HUES6 (cell line): ENCODE data around the gene ZNF385B.
A peak's percentile ranks its signal among the peaks of the same experiment; 100 is the strongest.

ENCODE experiments used
- H3K27ac ChIP-seq: 2 replicates; pipeline ENCODE4 v1.7.0; 2013; ENCODE audit warnings: low read depth, mild to moderate bottlenecking, low read length, inconsistent platforms
- H3K27me3 ChIP-seq: 2 replicates; pipeline ENCODE4 v1.6.1; 2013; ENCODE audit warnings: low read length; ENCODE audit not compliant: control insufficient read depth, insufficient read depth
- H3K36me3 ChIP-seq: 2 replicates; pipeline ENCODE4 v1.6.1; 2013; ENCODE audit warnings: low read length; ENCODE audit not compliant: control insufficient read depth, insufficient read depth
- H3K4me1 ChIP-seq: 2 replicates; pipeline ENCODE4 v1.6.1; 2013; ENCODE audit warnings: low read length; ENCODE audit not compliant: control insufficient read depth, insufficient read depth
- H3K4me3 ChIP-seq: 2 replicates; pipeline ENCODE4 v1.5.1; 2013; ENCODE audit warnings: low read depth, low read length
- H3K9ac ChIP-seq: one replicate; pipeline ENCODE4 v1.6.1; 2013; ENCODE audit warnings: mild to moderate bottlenecking, low read length
- H3K9me3 ChIP-seq: 2 replicates; pipeline ENCODE4 v1.6.1; 2013; ENCODE audit warnings: low read depth, low read length; ENCODE audit not compliant: control insufficient read depth, insufficient read depth

Gene ZNF385B

DNA sequence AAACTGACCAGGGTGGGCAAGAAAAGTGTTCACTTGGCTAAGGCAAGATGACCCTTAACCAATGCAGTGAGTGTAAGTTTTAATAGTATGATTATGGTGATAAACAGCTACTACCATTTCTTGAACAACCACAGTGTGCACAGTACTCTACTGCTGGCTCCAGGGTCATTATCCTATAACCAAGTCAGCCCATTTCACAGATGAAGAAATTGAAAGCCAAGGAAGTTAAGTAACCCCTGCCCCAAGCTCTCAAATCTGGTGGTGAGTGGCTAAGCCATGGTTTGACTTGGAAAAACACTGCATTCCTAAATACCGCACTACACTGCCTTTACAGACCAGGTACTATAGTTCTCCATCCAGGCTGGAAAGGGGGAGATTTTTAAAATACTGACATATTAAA lies 5.7 kb downstream of the ZNF385B start:
- Histone ChIP-seq H3K27me3 (peaks cover 28% of the 10 kb centered on the region), H3K9me3 (no peaks in the 10 kb centered on the region), H3K36me3 (no peaks in the 10 kb centered on the region), H3K27ac (no peak overlapping the region), H3K4me3 (no peak overlapping the region), H3K4me1 (peaks cover 3% of the 10 kb centered on the region; the same call in 1 of the 2 replicates), H3K9ac (no peak overlapping the region)

DNA sequence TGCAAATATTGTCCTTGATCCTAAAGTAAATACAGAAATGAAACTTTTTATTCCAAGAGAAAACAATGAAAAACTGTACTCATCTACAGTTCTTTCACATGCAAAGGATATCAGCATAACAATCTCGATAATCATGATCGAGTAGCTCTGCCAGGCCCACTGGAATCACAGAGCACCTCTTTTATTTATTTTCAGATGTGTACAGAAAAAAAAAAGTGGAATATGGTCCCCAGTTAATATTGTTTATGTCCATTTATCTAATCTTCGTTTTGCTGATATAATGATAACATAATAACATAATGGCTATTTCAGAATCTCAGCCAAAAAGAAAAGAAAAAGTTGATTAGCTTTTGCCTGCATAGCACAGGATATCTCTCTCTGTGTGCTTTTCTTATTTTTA lies 6.5 kb downstream of the ZNF385B start:
- Histone ChIP-seq H3K27ac (no peak overlapping the region), H3K4me1 (peaks cover under 1% of the 10 kb centered on the region; the same call in 1 of the 2 replicates)

DNA sequence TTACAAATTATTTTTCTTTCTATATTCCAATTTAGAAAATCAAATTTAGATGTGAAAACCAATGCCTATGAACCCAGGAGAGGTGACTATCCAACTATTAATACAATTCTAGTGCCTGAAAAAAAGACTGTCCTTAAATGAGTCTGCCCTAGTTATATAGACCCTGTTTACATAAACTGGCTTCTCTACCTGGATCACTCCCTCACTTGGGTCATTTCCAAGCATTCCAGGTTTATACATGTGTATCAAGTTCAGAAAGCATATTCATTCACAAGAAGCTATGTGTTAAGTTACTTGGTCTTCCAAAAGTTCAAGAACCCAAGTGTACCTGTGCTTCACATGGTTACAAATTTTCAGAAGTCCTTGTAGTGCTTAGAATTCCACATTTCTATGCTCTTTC lies 8.3 kb downstream of the ZNF385B start:
- H3K9me3 ChIP-seq: no peaks in the 10 kb centered on the region
- H3K4me3 ChIP-seq: no peak overlapping the region
- H3K27me3 ChIP-seq: 0 out of 2 replicates have a peak, but pooled peaks cover 3% of the 10 kb centered on the region
- H3K9ac ChIP-seq: no peak overlapping the region
- H3K27ac ChIP-seq: no peak overlapping the region
- no peaks in the 10 kb centered on the region for H3K4me1 ChIP-seq
- no peaks in the 10 kb centered on the region for H3K36me3 ChIP-seq

More for the DNA sequence above, 6.5 kb downstream of the ZNF385B start:
- Histone ChIP-seq H3K36me3 (no peaks in the 10 kb centered on the region), H3K4me3 (no peak overlapping the region), H3K9me3 (no peaks in the 10 kb centered on the region), H3K27me3 (peaks cover 20% of the 10 kb centered on the region), H3K9ac (no peak overlapping the region)

DNA sequence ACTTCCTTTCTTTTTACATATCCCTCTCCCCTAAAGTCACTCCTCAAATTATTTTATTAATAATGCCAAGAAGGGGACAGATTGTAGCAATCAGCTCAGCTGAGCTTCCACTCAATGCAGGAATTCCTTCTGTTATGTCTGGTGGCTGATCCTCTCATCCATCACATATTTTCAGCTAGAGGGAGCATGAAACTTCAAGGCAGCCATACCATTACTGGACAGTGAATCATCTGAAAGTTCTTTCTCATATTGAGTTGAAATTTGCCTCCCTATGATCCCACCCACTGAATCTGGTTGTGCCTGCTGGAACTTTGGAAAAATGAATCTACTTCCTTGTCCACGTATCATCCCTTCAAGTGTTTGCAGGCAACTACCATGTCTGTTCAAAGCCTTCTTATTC lies 11.2 kb downstream of the ZNF385B start:
- Histone ChIP-seq H3K4me1 (no peaks in the 10 kb centered on the region), H3K9me3 (no peaks in the 10 kb centered on the region), H3K9ac (no peak overlapping the region), H3K27ac (no peak overlapping the region), H3K27me3 (no peaks in the 10 kb centered on the region), H3K36me3 (no peaks in the 10 kb centered on the region), H3K4me3 (no peak overlapping the region)

DNA sequence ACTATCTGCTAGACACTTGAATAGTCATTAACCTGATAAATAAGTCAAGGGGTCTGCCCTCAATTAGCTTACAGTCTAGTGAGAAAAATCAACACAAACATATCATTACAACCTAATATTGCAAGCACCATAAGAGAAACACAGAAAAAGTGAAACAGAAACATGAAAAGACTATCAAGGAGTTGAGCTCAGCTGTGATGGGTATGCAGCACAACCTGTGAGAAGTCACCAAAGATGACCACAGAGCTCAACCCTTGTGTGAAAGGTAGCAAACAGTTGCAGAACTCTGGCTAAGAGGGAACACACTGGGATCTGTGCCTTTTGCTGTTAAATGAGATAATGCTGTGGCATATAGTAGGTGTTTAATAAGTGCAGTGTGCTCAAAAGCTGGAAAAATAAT lies 11.7 kb downstream of the ZNF385B start:
- H3K9ac ChIP-seq: no peak overlapping the region
- H3K9me3 ChIP-seq: no peaks in the 10 kb centered on the region
- no peaks in the 10 kb centered on the region for H3K36me3 ChIP-seq
- H3K27me3 ChIP-seq: no peaks in the 10 kb centered on the region
- no peak overlapping the region for H3K4me3 ChIP-seq
- H3K27ac ChIP-seq: no peak overlapping the region
- H3K4me1 ChIP-seq: no peaks in the 10 kb centered on the region

DNA sequence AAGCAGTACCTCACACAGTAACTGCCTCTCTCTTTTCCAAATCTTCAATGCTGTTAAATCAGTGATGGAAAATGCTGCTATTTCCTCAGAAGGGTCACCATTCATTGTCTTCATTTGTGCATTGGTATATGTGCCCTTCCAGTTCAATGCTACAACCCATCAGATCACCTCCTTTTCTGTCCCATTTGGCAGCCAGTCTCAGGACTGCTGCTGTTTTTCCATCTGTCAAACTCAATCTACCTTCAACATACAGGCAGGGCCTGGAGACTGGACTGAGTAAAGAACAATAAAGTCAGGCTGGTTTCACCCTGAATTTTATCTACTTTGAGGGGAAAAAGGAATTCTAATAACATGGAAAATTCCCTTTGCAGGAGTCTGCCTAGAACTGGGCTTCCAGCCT lies 17.9 kb downstream of the ZNF385B start:
- Histone ChIP-seq H3K27me3 (no peaks in the 10 kb centered on the region), H3K9ac (no peak overlapping the region), H3K27ac (no peak overlapping the region), H3K4me1 (0 out of 2 replicates have a peak, but pooled peaks cover 4% of the 10 kb centered on the region), H3K9me3 (no peaks in the 10 kb centered on the region), H3K4me3 (no peak overlapping the region), H3K36me3 (no peaks in the 10 kb centered on the region)

DNA sequence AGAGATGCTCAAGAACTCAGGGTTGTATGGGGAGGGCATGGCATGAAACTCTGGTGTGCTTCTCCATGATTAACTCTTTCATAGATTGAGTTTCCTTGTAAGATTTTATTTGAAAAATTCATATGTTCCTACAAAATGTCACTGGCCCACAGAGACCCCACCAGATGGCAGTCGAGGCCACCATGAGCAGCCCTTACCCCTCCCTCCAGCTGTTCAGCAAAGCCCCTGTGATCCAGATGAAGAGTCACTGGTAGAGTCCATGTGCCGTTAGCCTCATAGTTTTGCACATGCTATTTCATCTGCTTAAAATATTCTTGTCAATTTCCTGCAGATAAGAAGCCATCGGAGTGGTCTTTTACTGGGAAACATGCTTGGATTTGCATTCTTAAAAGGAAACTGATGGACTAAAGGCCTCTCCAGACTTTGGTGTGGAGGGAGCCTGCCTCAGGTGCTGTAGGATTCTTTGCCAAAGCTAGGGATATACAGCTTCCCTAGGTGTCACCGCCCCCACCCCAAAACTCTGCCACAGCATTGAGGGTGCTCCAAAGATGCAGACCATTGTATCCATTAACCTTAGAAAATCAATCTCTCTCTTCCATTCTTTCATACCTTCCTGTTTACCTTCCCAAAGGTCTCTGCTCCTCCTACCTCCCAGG lies 18.8 kb downstream of the ZNF385B start:
- Histone ChIP-seq H3K9ac (no peak overlapping the region), H3K27me3 (no peaks in the 10 kb centered on the region), H3K36me3 (no peaks in the 10 kb centered on the region), H3K4me3 (no peak overlapping the region), H3K27ac (no peak overlapping the region), H3K9me3 (no peaks in the 10 kb centered on the region), H3K4me1 (0 out of 2 replicates have a peak, but pooled peaks cover 4% of the 10 kb centered on the region)

DNA sequence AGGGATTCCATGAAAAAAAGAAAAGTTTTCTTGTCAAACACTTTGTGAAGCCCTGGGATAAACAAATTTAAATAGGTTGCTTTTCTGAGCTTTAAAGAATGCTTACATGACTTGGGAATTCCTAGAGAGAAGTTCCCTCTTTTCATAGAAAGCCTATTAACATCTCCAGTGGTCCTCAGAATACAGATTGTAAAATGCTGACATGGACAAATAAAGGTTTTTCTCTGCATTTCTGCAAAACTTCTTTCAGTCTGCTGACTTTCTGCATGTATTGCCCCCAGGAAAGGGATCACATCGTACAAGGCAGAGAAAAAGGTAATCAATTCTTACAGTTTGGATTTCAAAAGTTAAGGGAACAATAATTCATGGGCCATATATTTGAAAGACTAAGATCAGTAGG lies 20.6 kb downstream of the ZNF385B start:
- Histone ChIP-seq H3K4me1 (0 out of 2 replicates have a peak, but pooled peaks cover 4% of the 10 kb centered on the region), H3K9me3 (no peaks in the 10 kb centered on the region), H3K4me3 (no peak overlapping the region), H3K27ac (no peak overlapping the region), H3K36me3 (no peaks in the 10 kb centered on the region), H3K9ac (no peak overlapping the region), H3K27me3 (no peaks in the 10 kb centered on the region)

DNA sequence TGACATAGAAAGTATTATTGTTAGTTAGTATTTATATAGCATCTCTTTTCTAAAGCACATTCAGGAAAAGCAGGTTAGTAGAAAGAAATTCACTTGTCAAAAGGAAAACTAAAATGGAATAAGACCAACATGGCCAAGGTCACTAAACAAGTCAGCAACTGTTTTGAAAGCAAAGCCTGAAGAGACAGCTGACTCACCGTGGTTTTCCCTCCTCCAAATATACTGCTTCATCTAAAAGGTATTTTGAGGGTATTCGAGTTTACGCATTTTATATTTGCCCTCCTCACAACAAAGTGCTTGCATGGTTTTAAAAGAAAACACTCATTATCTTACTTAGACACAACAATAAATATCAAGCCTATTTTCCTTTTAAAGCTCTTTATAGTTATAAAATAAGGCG lies 24.0 kb downstream of the ZNF385B start:
- Histone ChIP-seq H3K4me1 (no peaks in the 10 kb centered on the region), H3K27me3 (no peaks in the 10 kb centered on the region), H3K36me3 (no peaks in the 10 kb centered on the region), H3K27ac (no peak overlapping the region), H3K9ac (no peak overlapping the region), H3K9me3 (no peaks in the 10 kb centered on the region), H3K4me3 (no peak overlapping the region)

DNA sequence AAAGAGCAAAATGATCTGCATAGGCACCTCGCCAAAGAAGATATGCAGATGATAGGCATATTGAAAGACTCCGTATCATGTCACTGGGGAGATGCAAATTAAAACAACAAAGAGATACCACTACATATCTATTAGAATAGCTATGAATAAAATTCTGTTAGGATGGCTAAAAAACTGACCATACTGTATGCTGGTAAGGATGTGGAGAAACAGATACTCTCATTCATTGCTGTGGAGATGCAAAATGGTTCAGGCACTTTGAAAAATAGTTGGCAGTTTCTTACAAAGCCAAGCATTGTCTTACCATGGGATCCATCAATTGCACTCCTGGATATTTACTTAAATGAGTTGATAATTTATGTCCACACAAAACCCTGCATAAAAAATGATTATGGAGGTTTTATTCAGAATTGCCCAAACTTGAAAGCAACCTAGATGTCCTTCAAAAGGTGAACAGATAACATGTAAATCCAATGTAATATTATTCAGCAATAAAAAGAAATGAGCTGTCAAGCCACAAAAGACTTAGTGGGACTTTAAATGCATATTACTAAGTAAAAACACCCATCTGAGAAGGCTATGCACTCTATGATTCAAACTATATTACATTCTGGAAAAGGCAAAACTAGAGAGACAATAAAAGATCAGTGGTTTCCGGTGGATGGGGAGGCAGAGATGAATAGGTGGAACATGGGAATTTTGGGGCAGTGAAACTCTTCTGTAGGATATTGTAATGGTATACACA lies 31.2 kb downstream of the ZNF385B start:
- Histone ChIP-seq H3K36me3 (no peaks in the 10 kb centered on the region), H3K4me1 (peaks cover 18% of the 10 kb centered on the region), H3K4me3 (no peak overlapping the region), H3K27me3 (no peaks in the 10 kb centered on the region), H3K27ac (no peak overlapping the region), H3K9me3 (no peaks in the 10 kb centered on the region), H3K9ac (no peak overlapping the region)

DNA sequence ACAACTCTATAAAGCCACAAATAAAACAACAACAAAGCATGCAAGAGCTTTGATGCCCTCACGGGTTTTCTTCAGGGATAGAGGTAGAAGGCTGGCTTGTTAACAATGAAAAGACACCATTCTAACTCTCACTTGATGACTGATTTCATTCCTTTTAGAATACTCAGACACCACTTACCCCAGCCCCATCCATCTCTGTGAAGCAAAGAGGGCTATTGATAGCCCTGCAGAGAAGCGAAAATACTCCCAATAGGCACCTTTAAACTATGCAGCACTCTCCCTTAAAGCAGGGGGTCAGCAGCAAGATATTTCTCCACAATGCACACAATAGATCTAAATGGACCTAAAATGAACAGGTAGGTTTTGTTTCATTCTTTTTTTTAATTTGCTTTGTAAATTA lies 35.1 kb downstream of the ZNF385B start:
- no peaks in the 10 kb centered on the region for H3K27me3 ChIP-seq
- H3K9ac ChIP-seq: no peak overlapping the region
- H3K36me3 ChIP-seq: no peaks in the 10 kb centered on the region
- H3K4me1 ChIP-seq: peaks cover 15% of the 10 kb centered on the region
- H3K9me3 ChIP-seq: no peaks in the 10 kb centered on the region
- H3K4me3 ChIP-seq: no peak overlapping the region
- H3K27ac ChIP-seq: peak overlapping the region; percentile 1; the same call in 1 of the 2 replicates
